WERI-Rb-1 (cell line): Measurements from ENCODE around the gene SERPINA6.

Source experiments
- DNase-seq: peaks from one replicate; pipeline ENCODE4 v3.0.0-alpha.2; 2020
- H3K27ac ChIP-seq: fragments of 250-450 bp; sonication (Bioruptor Pico); 2 replicates; pipeline ENCODE4 v1.5.1; 2020; ENCODE audit warnings: mild to moderate bottlenecking, moderate library complexity
- H3K27me3 ChIP-seq: fragments of 250-450 bp; sonication (Bioruptor Pico); 2 replicates; pipeline ENCODE4 v1.5.1; 2021; ENCODE audit warnings: mild to moderate bottlenecking, low read depth, moderate library complexity; ENCODE audit not compliant: insufficient read depth, severe bottlenecking
- H3K36me3 ChIP-seq: fragments of 250-450 bp; sonication (Bioruptor Pico); 2 replicates; pipeline ENCODE4 v1.5.1; 2020; ENCODE audit warnings: mild to moderate bottlenecking, moderate library complexity
- H3K4me3 ChIP-seq: 2 replicates; pipeline ENCODE4 v1.5.1; 2011; ENCODE audit warnings: low read depth, mild to moderate bottlenecking, control low read depth, low read length
- H3K9me3 ChIP-seq: fragments of 250-450 bp; sonication (Bioruptor Pico); 2 replicates; pipeline ENCODE4 v1.5.1; 2021; ENCODE audit warnings: mild to moderate bottlenecking, moderate library complexity; ENCODE audit not compliant: severe bottlenecking
- TF ChIP-seq, protein P1 (sequence below): IDR thresholded peaks from 2 replicates; pipeline ENCODE4 v1.5.1; 2011; ENCODE audit warnings: low read depth, mild to moderate bottlenecking, control low read depth, inconsistent platforms, low read length

The SERPINA6 gene

DNA sequence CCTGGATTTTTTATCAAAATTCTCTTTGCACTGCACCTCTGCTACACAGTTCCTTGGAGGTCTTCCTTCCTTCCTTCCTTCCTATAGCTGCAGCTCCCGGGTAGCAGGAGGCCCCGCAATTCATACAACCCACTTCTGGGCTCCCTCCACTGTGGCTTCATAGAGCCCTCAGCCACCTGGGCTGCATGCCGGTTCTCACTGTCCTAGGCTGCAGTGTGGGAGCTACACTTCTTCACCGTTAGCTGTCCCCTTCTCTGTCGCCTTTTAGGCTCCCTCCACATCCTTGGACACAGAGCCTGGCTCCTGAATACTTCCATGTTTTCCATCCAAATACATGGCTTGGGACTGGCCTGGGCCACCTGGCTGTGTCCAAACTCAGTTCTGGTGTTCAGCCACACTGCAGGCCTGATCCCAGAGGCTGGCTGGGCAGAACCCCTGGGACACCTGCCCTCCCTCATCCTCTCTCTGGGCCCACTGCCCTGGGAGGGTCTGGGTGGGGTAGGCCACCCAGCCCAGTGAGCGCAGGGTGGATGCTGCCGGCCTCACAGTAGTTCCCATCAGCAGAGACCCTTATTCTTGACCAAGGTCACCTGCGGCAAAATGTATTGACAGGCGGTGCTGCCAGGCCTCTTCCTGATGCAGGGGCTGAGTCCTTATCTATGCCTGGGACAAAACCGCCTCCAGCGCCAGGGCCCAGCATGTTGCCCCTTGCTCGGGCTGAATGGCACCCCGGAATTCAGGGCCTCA is 31.8 kb downstream of the SERPINA6 start:
- TF ChIP-seq, protein P1, sequence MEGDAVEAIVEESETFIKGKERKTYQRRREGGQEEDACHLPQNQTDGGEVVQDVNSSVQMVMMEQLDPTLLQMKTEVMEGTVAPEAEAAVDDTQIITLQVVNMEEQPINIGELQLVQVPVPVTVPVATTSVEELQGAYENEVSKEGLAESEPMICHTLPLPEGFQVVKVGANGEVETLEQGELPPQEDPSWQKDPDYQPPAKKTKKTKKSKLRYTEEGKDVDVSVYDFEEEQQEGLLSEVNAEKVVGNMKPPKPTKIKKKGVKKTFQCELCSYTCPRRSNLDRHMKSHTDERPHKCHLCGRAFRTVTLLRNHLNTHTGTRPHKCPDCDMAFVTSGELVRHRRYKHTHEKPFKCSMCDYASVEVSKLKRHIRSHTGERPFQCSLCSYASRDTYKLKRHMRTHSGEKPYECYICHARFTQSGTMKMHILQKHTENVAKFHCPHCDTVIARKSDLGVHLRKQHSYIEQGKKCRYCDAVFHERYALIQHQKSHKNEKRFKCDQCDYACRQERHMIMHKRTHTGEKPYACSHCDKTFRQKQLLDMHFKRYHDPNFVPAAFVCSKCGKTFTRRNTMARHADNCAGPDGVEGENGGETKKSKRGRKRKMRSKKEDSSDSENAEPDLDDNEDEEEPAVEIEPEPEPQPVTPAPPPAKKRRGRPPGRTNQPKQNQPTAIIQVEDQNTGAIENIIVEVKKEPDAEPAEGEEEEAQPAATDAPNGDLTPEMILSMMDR: no peak
- H3K4me3 ChIP-seq: no peak overlapping the region
- DNase-seq: no peak
- H3K9me3 ChIP-seq: peaks cover 3% of the 10 kb centered on the region
- H3K27me3 ChIP-seq: no peaks in the 10 kb centered on the region
- no peaks in the 10 kb centered on the region for H3K36me3 ChIP-seq
- no peak overlapping the region for H3K27ac ChIP-seq

DNA sequence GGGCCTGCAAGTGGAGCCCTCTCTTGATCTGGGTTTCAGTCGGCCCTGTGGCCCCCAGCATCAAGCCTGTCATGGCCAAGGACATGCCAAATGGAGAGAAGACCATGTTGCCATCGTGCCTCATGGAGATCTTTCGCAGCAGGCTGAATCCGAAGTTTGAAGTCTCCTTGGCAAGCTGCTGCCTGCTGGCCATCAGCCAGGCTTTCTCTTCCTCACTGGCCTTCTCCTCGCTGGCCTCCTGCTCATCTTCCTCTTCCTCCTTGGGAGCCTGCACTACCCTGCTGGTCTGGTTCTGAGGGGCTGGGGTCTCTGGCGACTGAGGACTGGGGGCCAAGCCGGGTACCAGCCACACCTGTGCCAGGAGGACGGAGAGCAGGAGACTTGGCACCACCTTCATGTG is 32.9 kb downstream of the SERPINA6 start:
- Histone ChIP-seq H3K9me3 (peaks cover 3% of the 10 kb centered on the region), H3K4me3 (no peak overlapping the region), H3K27ac (no peak overlapping the region), H3K36me3 (no peaks in the 10 kb centered on the region), H3K27me3 (no peaks in the 10 kb centered on the region)
- no peak for DNase-seq
- TF ChIP-seq, protein P1: no peak

GRCh38 chr14:94288610-94289465 is 34.3 kb downstream of the SERPINA6 start:
- Histone ChIP-seq H3K27me3 (no peaks in the 10 kb centered on the region), H3K27ac (no peak overlapping the region), H3K4me3 (no peak overlapping the region), H3K9me3 (peaks cover 3% of the 10 kb centered on the region), H3K36me3 (no peaks in the 10 kb centered on the region)
- TF ChIP-seq, protein P1: 0 out of 2 replicates have a peak, but pooled peaks have one; percentile 18
- no peak for DNase-seq

- no peak overlapping the region for H3K27ac ChIP-seq
- H3K36me3 ChIP-seq: peaks cover 7% of the 10 kb centered on the region; the same call in 1 of the 2 replicates
- DNase-seq: no peak
- TF ChIP-seq, protein P1: no peak
- H3K27me3 ChIP-seq: no peaks in the 10 kb centered on the region
- peaks cover 3% of the 10 kb centered on the region for H3K9me3 ChIP-seq
- no peak overlapping the region for H3K4me3 ChIP-seq
These were observed 38.0 kb downstream of the SERPINA6 start for GRCh38 chr14:94285158-94285557.

DNA sequence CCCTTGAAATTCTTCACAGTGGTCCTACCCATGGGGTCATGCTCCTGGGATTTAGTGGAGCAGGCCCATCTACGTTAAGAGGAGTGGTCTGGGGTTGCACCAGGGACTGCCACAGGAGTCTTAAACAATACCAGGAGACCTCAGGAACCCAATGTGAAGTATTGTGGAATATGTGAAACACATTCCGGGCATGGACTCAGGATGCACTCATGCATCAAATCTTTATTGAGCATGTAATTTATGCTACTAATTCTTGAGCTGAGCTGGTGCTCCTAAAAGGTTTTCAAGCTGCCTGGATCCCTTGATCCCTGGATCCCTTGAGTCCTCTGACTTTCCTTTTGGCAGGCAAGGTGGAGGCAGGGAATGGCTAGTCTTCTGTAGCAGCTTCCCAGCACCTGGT is 38.9 kb downstream of the SERPINA6 start:
- DNase-seq: no peak
- Histone ChIP-seq H3K4me3 (no peak overlapping the region), H3K27me3 (no peaks in the 10 kb centered on the region), H3K9me3 (peaks cover 3% of the 10 kb centered on the region), H3K27ac (no peak overlapping the region), H3K36me3 (peaks cover 7% of the 10 kb centered on the region)
- TF ChIP-seq, protein P1: no peak
